GM19463 (cell line): ENCODE results near the gene TCN2.
"Not testable (repeated sequence)": the region's sequence is repeated elsewhere in the genome, so short reads cannot be mapped to it uniquely, and the experiment has no call there.

Source experiments
- ATAC-seq: cut with Tn5 transposase; IDR thresholded peaks from one replicate; pipeline ENCODE4 v1.9.1; 2021; ENCODE audit warnings: mild to moderate bottlenecking, moderate library complexity; ENCODE audit not compliant: unreplicated experiment

The TCN2 gene

GRCh38 chr22:30606455-30607299, at the start of gene TCN2:
TCN2 (plus strand) TSS chr22:30607174; CDS start chr22:30607332, 158 bp downstream.
- peak; percentile 45 for ATAC-seq

- no peak for ATAC-seq
Observed at GRCh38 chr22:30557243-30557642, 49.7 kb upstream of the TCN2 start.

- no peak for ATAC-seq
Observed at GRCh38 chr22:30559889-30560288, 47.1 kb upstream of the TCN2 start.

- ATAC-seq, result not testable (repeated sequence)
Observed at GRCh38 chr22:30560643-30561202, 46.3 kb upstream of the TCN2 start.

- ATAC-seq, result no peak
Observed at GRCh38 chr22:30561402-30562189, 45.4 kb upstream of the TCN2 start.

- ATAC-seq, result no peak
Observed at GRCh38 chr22:30562366-30562765, 44.6 kb upstream of the TCN2 start.

- no peak for ATAC-seq
Observed at GRCh38 chr22:30564045-30564760, 42.8 kb upstream of the TCN2 start.

- ATAC-seq, result no peak
Observed at GRCh38 chr22:30564761-30565119, 42.2 kb upstream of the TCN2 start.

- no peak for ATAC-seq
Observed at GRCh38 chr22:30565341-30565740, 41.6 kb upstream of the TCN2 start.

GRCh38 chr22:30566125-30566524, 40.8 kb upstream of the TCN2 start:
- ATAC-seq, result no peak

GRCh38 chr22:30567277-30567676, 39.7 kb upstream of the TCN2 start:
- ATAC-seq, result not testable (repeated sequence)

- ATAC-seq, result no peak
Observed at GRCh38 chr22:30568137-30568805, 38.7 kb upstream of the TCN2 start.

GRCh38 chr22:30569674-30570202, 37.2 kb upstream of the TCN2 start:
- ATAC-seq, result no peak

GRCh38 chr22:30572210-30572609, 34.8 kb upstream of the TCN2 start:
- ATAC-seq, result no peak

GRCh38 chr22:30572840-30573593, 34.0 kb upstream of the TCN2 start:
- ATAC-seq, result no peak

GRCh38 chr22:30573594-30574094, 33.3 kb upstream of the TCN2 start:
- no peak for ATAC-seq

GRCh38 chr22:30574095-30574981, 32.6 kb upstream of the TCN2 start, which contains the start of gene GAL3ST1:
GAL3ST1 (minus strand) TSS chr22:30574665; CDS start chr22:30557392, 17,273 bp downstream.
- ATAC-seq, result no peak

GRCh38 chr22:30574997-30575671, 31.8 kb upstream of the TCN2 start:
- ATAC-seq, result no peak
